Measurements from ENCODE around the gene SLC36A3. TPM values are rescaled to one million over a fixed set of nuclear protein-coding genes. Genes with fewer than 3 reads are reported as not detected.

The SLC36A3 gene
- total and polyA plus RNA-seq, 7 experiments from 2014 or later: not detected

GRCh38 chr5:151295138-151295537, 8.4 kb downstream of the SLC36A3 start:
- H3K27ac Mint-ChIP-seq: peak overlapping the region in 1 of 9 donors; percentile 66
- H3K27me3 ChIP-seq (ENCODE audit: control insufficient read depth in 2 of 2, insufficient read depth in 2 of 2, low read length in 2 of 2): no peaks in the 10 kb centered on the region
- POLR2A ChIA-PET: no interaction called here

GRCh38 chr5:151293624-151294023, 9.9 kb downstream of the SLC36A3 start:
- Mint-ChIP-seq H3K36me3 (no peaks in the 10 kb centered on the region), H3K4me3 (no peak overlapping the region), H3K4me1 (peaks cover 0 to 9% (median 0%) of the 10 kb centered on the region in 7 donors), H3K27me3 (peaks cover 0 to 8% (median 7%) of the 10 kb centered on the region in 5 donors), H3K9me3 (peaks cover 0 to 4% (median 0%) of the 10 kb centered on the region in 11 donors), H3K27ac (no peak overlapping the region)
- DNase-seq (no peak), ATAC-seq (no peak)
- ChIA-PET CTCF (no interaction called here), POLR2A (no interaction called here)
- H3K27ac ChIP-seq (ENCODE audit: low read depth, low read length): no peak overlapping the region
- no peaks in the 10 kb centered on the region for H3K4me1 ChIP-seq (ENCODE audit: control insufficient read depth in 2 of 2, insufficient read depth in 2 of 2, low read length in 2 of 2)
- H3K9me3 ChIP-seq (ENCODE audit: control insufficient read depth in 2 of 3, low read length in 3 of 3): no peaks in the 10 kb centered on the region
- no peak overlapping the region for H3K4me3 ChIP-seq (ENCODE audit: low read length)
- intact Hi-C loops (cut with micrococcal nuclease): no loop called here
- H3K27me3 ChIP-seq (ENCODE audit: control insufficient read depth in 2 of 2, insufficient read depth in 2 of 2, low read length in 2 of 2): no peaks in the 10 kb centered on the region
- H3K36me3 ChIP-seq (ENCODE audit: control insufficient read depth in 2 of 3, insufficient read depth in 3 of 3, low read length in 3 of 3): no peaks in the 10 kb centered on the region

More at GRCh38 chr5:151295138-151295537, 8.4 kb downstream of the SLC36A3 start:
- H3K4me3 ChIP-seq (ENCODE audit: low read length): no peak overlapping the region
- Mint-ChIP-seq H3K4me1 (peaks cover 0 to 9% (median 0%) of the 10 kb centered on the region in 7 donors), H3K27me3 (peaks cover 4 to 15% (median 10%) of the 10 kb centered on the region in 5 donors), H3K36me3 (no peaks in the 10 kb centered on the region), H3K4me3 (no peak overlapping the region), H3K9me3 (peaks cover 0 to 4% (median 0%) of the 10 kb centered on the region in 11 donors)
- H3K27ac ChIP-seq (ENCODE audit: low read depth, low read length): no peak overlapping the region
- H3K36me3 ChIP-seq (ENCODE audit: control insufficient read depth in 2 of 3, insufficient read depth in 3 of 3, low read length in 3 of 3): no peaks in the 10 kb centered on the region
- ATAC-seq (no peak), DNase-seq (no peak)
- intact Hi-C loops (cut with micrococcal nuclease): loop anchor here in 1 of 2 donors (5.0 kb wide), 1 partner anchor 73 kb away; the partner anchor contains the start of gene CCDC69
- CTCF ChIA-PET: interaction anchor here (0.6 kb wide), 1 partner anchor 112 kb away, joined by 5 read pairs; no protein-coding TSS in a partner anchor
- H3K9me3 ChIP-seq (ENCODE audit: control insufficient read depth in 2 of 3, low read length in 3 of 3): no peaks in the 10 kb centered on the region
- H3K4me1 ChIP-seq (ENCODE audit: control insufficient read depth in 2 of 2, insufficient read depth in 2 of 2, low read length in 2 of 2): no peaks in the 10 kb centered on the region

- H3K27ac Mint-ChIP-seq: no peak overlapping the region
- ATAC-seq (no peak), DNase-seq (no peak)
- Histone ChIP-seq H3K36me3 (ENCODE audit: control insufficient read depth in 2 of 3, insufficient read depth in 3 of 3, low read length in 3 of 3) (no peaks in the 10 kb centered on the region), H3K27me3 (ENCODE audit: control insufficient read depth in 2 of 2, insufficient read depth in 2 of 2, low read length in 2 of 2) (no peaks in the 10 kb centered on the region), H3K4me1 (ENCODE audit: control insufficient read depth in 2 of 2, insufficient read depth in 2 of 2, low read length in 2 of 2) (no peaks in the 10 kb centered on the region), H3K4me3 (ENCODE audit: low read length) (no peak overlapping the region), H3K9me3 (ENCODE audit: control insufficient read depth in 2 of 3, low read length in 3 of 3) (no peaks in the 10 kb centered on the region), H3K27ac (ENCODE audit: low read depth, low read length) (no peak overlapping the region)
- peaks cover 0 to 4% (median 0%) of the 10 kb centered on the region in 11 donors for H3K9me3 Mint-ChIP-seq
- H3K4me1 Mint-ChIP-seq: peaks cover 0 to 2% (median 0%) of the 10 kb centered on the region in 7 donors
- ChIA-PET POLR2A (no interaction called here), CTCF (no interaction called here)
- H3K36me3 Mint-ChIP-seq: no peaks in the 10 kb centered on the region
- intact Hi-C loops (cut with micrococcal nuclease): no loop called here
- H3K4me3 Mint-ChIP-seq: no peak overlapping the region
- peaks cover 0 to 8% (median 0%) of the 10 kb centered on the region in 5 donors for H3K27me3 Mint-ChIP-seq
These were observed 15.4 kb downstream of the SLC36A3 start for GRCh38 chr5:151288180-151288579.

GRCh38 chr5:151286246-151286645, 17.3 kb downstream of the SLC36A3 start:
- Mint-ChIP-seq H3K27me3 (peaks cover 0 to 10% (median 0%) of the 10 kb centered on the region in 5 donors), H3K27ac (no peak overlapping the region), H3K36me3 (no peaks in the 10 kb centered on the region), H3K9me3 (peaks cover 0 to 1% (median 0%) of the 10 kb centered on the region in 11 donors), H3K4me3 (no peak overlapping the region), H3K4me1 (peaks cover 0 to 2% (median 0%) of the 10 kb centered on the region in 7 donors)
- H3K4me1 ChIP-seq (ENCODE audit: control insufficient read depth in 2 of 2, insufficient read depth in 2 of 2, low read length in 2 of 2): no peaks in the 10 kb centered on the region
- no peaks in the 10 kb centered on the region for H3K36me3 ChIP-seq (ENCODE audit: control insufficient read depth in 2 of 3, insufficient read depth in 3 of 3, low read length in 3 of 3)
- no peak overlapping the region for H3K27ac ChIP-seq (ENCODE audit: low read depth, low read length)
- ChIA-PET CTCF (no interaction called here), POLR2A (no interaction called here)
- no peak for DNase-seq
- no peak overlapping the region for H3K4me3 ChIP-seq (ENCODE audit: low read length)
- H3K9me3 ChIP-seq (ENCODE audit: control insufficient read depth in 2 of 3, low read length in 3 of 3): no peaks in the 10 kb centered on the region
- H3K27me3 ChIP-seq (ENCODE audit: control insufficient read depth in 2 of 2, insufficient read depth in 2 of 2, low read length in 2 of 2): no peaks in the 10 kb centered on the region
- ATAC-seq: no peak
- intact Hi-C loops (cut with micrococcal nuclease): no loop called here

- Histone ChIP-seq H3K4me1 (ENCODE audit: control insufficient read depth in 2 of 2, insufficient read depth in 2 of 2, low read length in 2 of 2) (no peaks in the 10 kb centered on the region), H3K36me3 (ENCODE audit: control insufficient read depth in 2 of 3, insufficient read depth in 3 of 3, low read length in 3 of 3) (no peaks in the 10 kb centered on the region), H3K9me3 (ENCODE audit: control insufficient read depth in 2 of 3, low read length in 3 of 3) (no peaks in the 10 kb centered on the region), H3K27ac (ENCODE audit: low read depth, low read length) (no peak overlapping the region), H3K27me3 (ENCODE audit: control insufficient read depth in 2 of 2, insufficient read depth in 2 of 2, low read length in 2 of 2) (no peaks in the 10 kb centered on the region), H3K4me3 (ENCODE audit: low read length) (no peak overlapping the region)
- Mint-ChIP-seq H3K27ac (no peak overlapping the region), H3K4me3 (no peak overlapping the region), H3K4me1 (peaks cover 0 to 2% (median 0%) of the 10 kb centered on the region in 7 donors), H3K9me3 (no peaks in the 10 kb centered on the region), H3K27me3 (peaks cover 0 to 10% (median 0%) of the 10 kb centered on the region in 5 donors), H3K36me3 (no peaks in the 10 kb centered on the region)
- ChIA-PET POLR2A (no interaction called here), CTCF (no interaction called here)
- DNase-seq (no peak), ATAC-seq (no peak)
- intact Hi-C loops (cut with micrococcal nuclease): no loop called here
These were observed 17.9 kb downstream of the SLC36A3 start for GRCh38 chr5:151285683-151286082.

GRCh38 chr5:151284392-151284967, 19.1 kb downstream of the SLC36A3 start:
- POLR2A ChIA-PET: no interaction called here
- Histone ChIP-seq H3K27me3 (ENCODE audit: control insufficient read depth in 2 of 2, insufficient read depth in 2 of 2, low read length in 2 of 2) (no peaks in the 10 kb centered on the region), H3K4me3 (ENCODE audit: low read length) (no peak overlapping the region), H3K4me1 (ENCODE audit: control insufficient read depth in 2 of 2, insufficient read depth in 2 of 2, low read length in 2 of 2) (no peaks in the 10 kb centered on the region), H3K36me3 (ENCODE audit: control insufficient read depth in 2 of 3, insufficient read depth in 3 of 3, low read length in 3 of 3) (no peaks in the 10 kb centered on the region), H3K9me3 (ENCODE audit: control insufficient read depth in 2 of 3, low read length in 3 of 3) (no peaks in the 10 kb centered on the region), H3K27ac (ENCODE audit: low read depth, low read length) (no peak overlapping the region)
- DNase-seq: no peak
- ATAC-seq: no peak
- Mint-ChIP-seq H3K4me3 (no peak overlapping the region), H3K36me3 (peaks cover 0 to 4% (median 0%) of the 10 kb centered on the region in 5 donors), H3K4me1 (peaks cover 0 to 2% (median 0%) of the 10 kb centered on the region in 7 donors), H3K27ac (no peak overlapping the region), H3K27me3 (peaks cover 0 to 10% (median 0%) of the 10 kb centered on the region in 5 donors), H3K9me3 (no peaks in the 10 kb centered on the region)
- CTCF ChIA-PET: no interaction called here
- intact Hi-C loops (cut with micrococcal nuclease): no loop called here

Measured in naive thymus-derived CD4-positive, alpha-beta T cell (primary cell).